GM10266 (cell line): ENCODE measurements around the gene SMC6.

Source experiments
- DNase-seq: peaks from one replicate; pipeline ENCODE4 v3.0.0; 2012; ENCODE audit errors: extremely low spot score
- TF ChIP-seq, protein P1 (sequence below): IDR thresholded peaks from 2 replicates; pipeline ENCODE4 v1.5.1; 2012; ENCODE audit warnings: mild to moderate bottlenecking, low read depth; ENCODE audit not compliant: control insufficient read depth, insufficient read depth; ENCODE audit errors: missing control alignments

The SMC6 gene

GRCh38 chr2:17672583-17673317 lies 80.9 kb downstream of the SMC6 start:
- TF ChIP-seq, protein P1, sequence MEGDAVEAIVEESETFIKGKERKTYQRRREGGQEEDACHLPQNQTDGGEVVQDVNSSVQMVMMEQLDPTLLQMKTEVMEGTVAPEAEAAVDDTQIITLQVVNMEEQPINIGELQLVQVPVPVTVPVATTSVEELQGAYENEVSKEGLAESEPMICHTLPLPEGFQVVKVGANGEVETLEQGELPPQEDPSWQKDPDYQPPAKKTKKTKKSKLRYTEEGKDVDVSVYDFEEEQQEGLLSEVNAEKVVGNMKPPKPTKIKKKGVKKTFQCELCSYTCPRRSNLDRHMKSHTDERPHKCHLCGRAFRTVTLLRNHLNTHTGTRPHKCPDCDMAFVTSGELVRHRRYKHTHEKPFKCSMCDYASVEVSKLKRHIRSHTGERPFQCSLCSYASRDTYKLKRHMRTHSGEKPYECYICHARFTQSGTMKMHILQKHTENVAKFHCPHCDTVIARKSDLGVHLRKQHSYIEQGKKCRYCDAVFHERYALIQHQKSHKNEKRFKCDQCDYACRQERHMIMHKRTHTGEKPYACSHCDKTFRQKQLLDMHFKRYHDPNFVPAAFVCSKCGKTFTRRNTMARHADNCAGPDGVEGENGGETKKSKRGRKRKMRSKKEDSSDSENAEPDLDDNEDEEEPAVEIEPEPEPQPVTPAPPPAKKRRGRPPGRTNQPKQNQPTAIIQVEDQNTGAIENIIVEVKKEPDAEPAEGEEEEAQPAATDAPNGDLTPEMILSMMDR = no peak
- DNase-seq = peak; percentile 10

- TF ChIP-seq, protein P1 = no peak
- no peak for DNase-seq
Observed at GRCh38 chr2:17667898-17668297, 85.7 kb downstream of the SMC6 start.

DNA sequence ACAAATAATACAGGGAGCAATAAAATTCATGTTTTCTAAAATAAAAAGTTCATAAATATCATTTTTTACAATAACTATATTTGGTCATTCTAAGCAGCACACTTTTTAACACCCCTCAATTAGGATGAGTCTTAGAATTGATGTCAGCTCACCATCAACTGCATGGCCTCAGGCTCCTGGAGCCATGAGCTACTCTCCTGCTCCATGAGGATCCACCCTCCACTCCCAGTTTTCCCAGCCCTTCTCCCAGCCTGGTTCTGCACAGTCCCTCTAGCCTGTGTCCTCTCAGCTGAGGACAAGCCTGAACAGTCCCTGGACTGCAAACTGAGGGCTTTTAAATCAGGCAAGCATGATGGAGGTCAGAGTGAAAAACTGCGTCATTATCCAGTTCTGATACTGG lies 89.1 kb downstream of the SMC6 start:
- TF ChIP-seq, protein P1 = no peak
- DNase-seq = no peak

DNA sequence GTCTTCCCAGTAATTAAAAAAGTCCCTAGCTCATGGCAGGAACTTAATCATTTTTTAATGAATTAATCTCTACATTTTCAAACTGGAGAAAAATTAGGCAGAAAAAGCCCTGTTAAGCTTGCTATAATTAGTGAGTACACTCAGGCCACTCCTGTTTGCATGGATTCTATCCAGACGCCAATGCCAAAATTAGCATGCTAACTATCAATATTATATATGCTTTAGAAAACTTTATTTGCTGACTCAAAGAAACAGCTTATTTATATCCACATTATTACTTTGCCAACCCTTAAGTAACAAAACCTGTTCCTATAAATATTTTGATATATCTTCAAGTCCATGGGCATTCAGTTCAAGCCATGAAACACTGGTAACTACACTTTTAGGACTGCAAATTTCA lies 90.9 kb downstream of the SMC6 start:
- no peak for DNase-seq
- TF ChIP-seq, protein P1 = no peak

DNA sequence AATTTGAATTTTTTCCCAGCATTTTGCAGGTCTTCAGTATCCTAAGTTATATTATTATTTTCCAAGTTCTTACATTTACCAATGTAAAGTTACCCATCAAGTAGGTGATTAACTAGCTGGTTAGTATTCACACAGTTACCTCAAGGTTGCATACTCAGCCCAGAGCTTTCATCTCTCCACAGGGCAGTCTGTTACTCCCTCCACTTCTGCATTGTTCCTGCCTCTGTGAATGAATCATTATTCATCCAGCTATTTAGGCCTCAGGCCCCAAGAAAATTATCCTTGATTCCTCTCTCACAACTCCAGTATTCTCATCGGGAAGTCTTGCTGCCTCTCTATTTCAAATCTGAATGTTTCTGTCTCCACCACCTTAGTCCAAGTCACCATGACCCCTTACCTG lies 92.2 kb downstream of the SMC6 start:
- no peak for DNase-seq
- TF ChIP-seq, protein P1 = no peak

GRCh38 chr2:17660219-17660618 lies 93.4 kb downstream of the SMC6 start:
- DNase-seq = no peak
- TF ChIP-seq, protein P1 = no peak

DNA sequence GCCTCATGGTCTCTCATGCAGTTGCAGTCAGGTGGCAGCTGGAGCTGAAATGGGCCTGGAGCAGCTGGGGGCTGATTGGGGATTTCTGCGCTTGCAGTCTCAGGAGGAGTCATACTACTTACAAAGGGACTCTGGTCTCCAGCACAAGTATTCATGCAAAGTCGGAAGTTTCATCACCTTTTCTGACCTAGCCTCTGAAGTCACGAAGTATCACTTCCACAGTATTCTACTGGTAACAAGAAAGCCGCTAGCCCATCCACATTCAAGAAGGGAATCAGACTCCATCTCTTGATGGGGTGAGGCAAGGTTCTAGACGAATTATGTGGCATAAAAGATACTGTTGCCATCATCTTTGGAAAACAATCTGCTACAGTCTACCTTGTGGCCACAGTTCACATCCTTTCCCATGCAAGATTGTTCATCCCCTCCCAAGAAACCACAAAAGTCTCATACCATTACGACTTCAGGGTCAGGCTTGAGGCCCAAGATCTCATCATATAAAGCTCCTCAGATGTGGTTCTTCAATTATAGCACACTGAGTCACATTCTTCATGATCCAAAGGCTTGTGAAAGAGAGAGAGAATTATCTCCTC lies 95.3 kb downstream of the SMC6 start:
- TF ChIP-seq, protein P1 = no peak
- DNase-seq = peak; percentile 29
